Stimulated activated memory B cell treated with anti-CD40 and anti-IgM and Interleukin-4, amounts not matched to agents 10 μg/mL and 1 μg/mL and 100 μg/mL, for 72 hours (primary cell): ENCODE results near the gene MEIS1.

Experiments used
- ATAC-seq: fragments of 150-1000 bp; cut with Tn5 transposase; 2 replicates; pipeline ENCODE4 v1.10.0; 2021
- H3K27ac Mint-ChIP-seq: one replicate; pipeline ENCODE4 v1.8.0; 2022; ENCODE audit warnings: mild to moderate bottlenecking, mixed read lengths
- H3K27me3 Mint-ChIP-seq: one replicate; pipeline ENCODE4 v1.8.0; 2022; ENCODE audit warnings: mixed read lengths
- H3K36me3 Mint-ChIP-seq: one replicate; pipeline ENCODE4 v1.8.0; 2022; ENCODE audit warnings: mixed read lengths
- H3K4me1 Mint-ChIP-seq: one replicate; pipeline ENCODE4 v1.8.0; 2022; ENCODE audit warnings: mixed read lengths
- H3K4me3 Mint-ChIP-seq: one replicate; pipeline ENCODE4 v1.8.0; 2022; ENCODE audit warnings: mild to moderate bottlenecking, moderate library complexity, mixed read lengths
- H3K9me3 Mint-ChIP-seq: one replicate; pipeline ENCODE4 v1.8.0; 2022; ENCODE audit warnings: mixed read lengths

MEIS1 gene

DNA sequence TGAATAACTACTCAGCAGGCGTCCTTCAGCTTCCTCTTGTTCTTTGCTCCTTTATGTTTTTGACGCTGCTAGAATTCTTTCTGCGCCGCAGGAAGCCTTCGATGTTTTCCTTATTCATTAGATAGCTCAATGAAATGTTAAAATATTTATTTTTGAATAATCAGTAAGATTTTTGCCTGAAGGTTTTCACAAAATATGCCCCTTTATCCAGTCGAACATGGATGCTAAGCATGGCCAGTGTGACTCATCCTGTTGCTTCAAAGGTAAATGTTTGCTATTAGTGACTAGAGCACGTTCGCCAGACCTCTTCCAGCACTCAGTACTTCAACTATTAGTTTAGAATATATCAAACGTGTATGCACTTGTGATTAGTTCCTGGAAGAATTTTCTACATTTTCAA lies 7.6 kb upstream of the MEIS1 start:
- ATAC-seq: no peak
- peaks cover 58% of the 10 kb centered on the region for H3K27me3 Mint-ChIP-seq

GRCh38 chr2:66428986-66429612 lies 5.8 kb upstream of the MEIS1 start:
- Mint-ChIP-seq H3K27ac (no peak overlapping the region), H3K4me3 (no peak overlapping the region), H3K27me3 (peaks cover 76% of the 10 kb centered on the region), H3K36me3 (no peaks in the 10 kb centered on the region), H3K9me3 (no peaks in the 10 kb centered on the region), H3K4me1 (peaks cover 18% of the 10 kb centered on the region)
- ATAC-seq: no peak

More for the DNA sequence above, 7.6 kb upstream of the MEIS1 start:
- Mint-ChIP-seq H3K9me3 (no peaks in the 10 kb centered on the region), H3K27ac (no peak overlapping the region), H3K4me3 (no peak overlapping the region), H3K4me1 (peaks cover 1% of the 10 kb centered on the region), H3K36me3 (no peaks in the 10 kb centered on the region)

DNA sequence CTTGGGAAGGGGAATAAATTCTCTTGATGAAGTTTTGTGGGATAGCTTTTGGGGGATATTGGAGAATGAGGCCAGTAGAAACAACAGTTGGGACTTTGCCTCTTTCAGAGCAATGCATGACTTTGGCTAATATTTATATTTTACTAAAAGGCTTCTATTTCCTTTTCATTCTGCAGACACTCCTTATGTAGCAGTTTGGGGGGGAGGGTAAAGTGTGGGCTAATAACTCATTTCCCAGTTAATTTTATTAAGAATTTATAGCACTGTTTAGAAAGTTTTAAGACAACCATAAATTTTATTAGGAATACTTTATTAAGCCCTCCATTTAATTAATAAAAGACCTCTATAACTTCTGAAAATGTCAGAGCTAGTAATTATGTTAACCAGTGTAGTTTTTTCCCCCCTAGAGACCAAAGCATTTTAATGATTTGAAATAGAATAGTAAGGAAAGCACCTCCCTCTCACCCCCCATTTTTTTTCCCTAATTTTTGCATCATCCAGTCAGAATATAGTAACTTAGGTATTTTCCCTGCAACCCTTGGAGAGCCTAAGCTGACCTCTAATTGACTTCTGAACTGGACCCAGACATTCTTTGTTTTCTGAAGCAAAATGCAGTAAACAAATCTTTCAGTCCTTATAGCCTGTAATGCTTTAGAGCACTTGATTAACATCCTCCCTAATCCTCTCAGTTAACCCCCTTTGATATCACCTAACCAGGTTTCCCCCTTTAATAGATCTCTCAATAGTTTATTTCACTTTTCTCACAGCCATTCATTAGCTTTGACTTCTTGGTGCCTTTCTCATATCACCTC lies 5.0 kb upstream of the MEIS1 start:
- Mint-ChIP-seq H3K4me1 (peaks cover 26% of the 10 kb centered on the region), H3K4me3 (no peak overlapping the region), H3K36me3 (no peaks in the 10 kb centered on the region), H3K27ac (no peak overlapping the region), H3K9me3 (no peaks in the 10 kb centered on the region), H3K27me3 (peaks cover 77% of the 10 kb centered on the region)
- no peak for ATAC-seq

GRCh38 chr2:66430505-66431273 lies 4.2 kb upstream of the MEIS1 start:
- H3K4me1 Mint-ChIP-seq: peaks cover 34% of the 10 kb centered on the region
- peaks cover 77% of the 10 kb centered on the region for H3K27me3 Mint-ChIP-seq
- no peak overlapping the region for H3K27ac Mint-ChIP-seq
- H3K9me3 Mint-ChIP-seq: no peaks in the 10 kb centered on the region
- H3K4me3 Mint-ChIP-seq: no peak overlapping the region
- no peak for ATAC-seq
- H3K36me3 Mint-ChIP-seq: no peaks in the 10 kb centered on the region

- Mint-ChIP-seq H3K27me3 (peaks cover 75% of the 10 kb centered on the region), H3K4me3 (no peak overlapping the region)
Observed at GRCh38 chr2:66431274-66431642, 3.7 kb upstream of the MEIS1 start.

DNA sequence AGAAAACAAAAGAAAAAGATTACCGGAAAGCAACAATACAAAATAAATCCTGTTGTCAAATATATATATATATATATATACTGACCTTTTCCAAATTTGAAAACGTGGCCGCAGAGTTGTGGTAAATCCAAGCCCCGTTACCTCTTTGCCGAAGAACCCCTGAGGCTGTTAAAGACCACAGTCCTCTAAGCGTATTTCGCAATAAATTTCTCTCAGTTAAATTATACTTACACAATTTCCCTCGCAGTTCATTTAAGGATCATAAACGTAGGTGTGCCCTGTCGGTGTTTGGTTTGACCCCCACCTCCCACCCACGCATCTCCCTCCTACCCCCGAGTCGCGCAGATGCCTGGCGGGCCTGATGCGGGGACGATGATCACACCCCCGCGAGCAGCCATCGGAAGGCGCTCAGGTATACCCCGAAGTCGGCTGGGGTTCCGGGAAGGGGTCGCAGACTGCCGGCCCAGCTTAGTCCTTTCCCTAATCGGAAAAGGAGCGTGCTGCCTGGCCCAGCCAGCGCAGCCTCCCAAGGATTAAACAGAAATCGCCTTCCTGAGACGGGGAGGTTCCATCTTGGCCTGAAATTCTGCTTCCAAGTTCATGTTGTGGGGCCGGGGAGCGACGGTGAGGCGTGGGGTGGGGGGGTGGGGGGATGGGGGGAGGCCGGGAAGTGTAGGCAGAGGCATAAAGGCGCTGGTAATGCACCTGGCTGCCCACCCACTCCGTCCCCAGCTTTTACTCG lies 2.9 kb upstream of the MEIS1 start:
- Mint-ChIP-seq H3K27ac (no peak overlapping the region), H3K4me3 (no peak overlapping the region)
- no peak for ATAC-seq

More at GRCh38 chr2:66431274-66431642, 3.7 kb upstream of the MEIS1 start:
- no peak for ATAC-seq
- Mint-ChIP-seq H3K36me3 (no peaks in the 10 kb centered on the region), H3K9me3 (no peaks in the 10 kb centered on the region), H3K27ac (no peak overlapping the region), H3K4me1 (peaks cover 36% of the 10 kb centered on the region)

GRCh38 chr2:66432801-66433694 lies 1.9 kb upstream of the MEIS1 start:
- ATAC-seq: no peak
- H3K27ac Mint-ChIP-seq: no peak overlapping the region

More for the DNA sequence above, 2.9 kb upstream of the MEIS1 start:
- Mint-ChIP-seq H3K4me1 (peaks cover 36% of the 10 kb centered on the region), H3K36me3 (no peaks in the 10 kb centered on the region), H3K27me3 (peaks cover 75% of the 10 kb centered on the region), H3K9me3 (no peaks in the 10 kb centered on the region)

GRCh38 chr2:66433695-66433944 lies 1.3 kb upstream of the MEIS1 start:
- peak overlapping the region; percentile 77 for H3K4me3 Mint-ChIP-seq
- H3K27ac Mint-ChIP-seq: no peak overlapping the region
- ATAC-seq: no peak
- peaks cover 77% of the 10 kb centered on the region for H3K27me3 Mint-ChIP-seq
- no peaks in the 10 kb centered on the region for H3K36me3 Mint-ChIP-seq
- no peaks in the 10 kb centered on the region for H3K9me3 Mint-ChIP-seq
- H3K4me1 Mint-ChIP-seq: peaks cover 42% of the 10 kb centered on the region

More at GRCh38 chr2:66432801-66433694, 1.9 kb upstream of the MEIS1 start:
- H3K27me3 Mint-ChIP-seq: peaks cover 77% of the 10 kb centered on the region
- peak overlapping the region; percentile 77 for H3K4me3 Mint-ChIP-seq
- H3K9me3 Mint-ChIP-seq: no peaks in the 10 kb centered on the region
- H3K36me3 Mint-ChIP-seq: no peaks in the 10 kb centered on the region
- peaks cover 42% of the 10 kb centered on the region for H3K4me1 Mint-ChIP-seq

GRCh38 chr2:66433945-66434678 lies 813 bp upstream of the MEIS1 start:
- Mint-ChIP-seq H3K9me3 (no peaks in the 10 kb centered on the region), H3K27me3 (peaks cover 79% of the 10 kb centered on the region), H3K4me1 (peaks cover 42% of the 10 kb centered on the region), H3K27ac (no peak overlapping the region), H3K4me3 (peak overlapping the region; percentile 79), H3K36me3 (no peaks in the 10 kb centered on the region)
- no peak for ATAC-seq

DNA sequence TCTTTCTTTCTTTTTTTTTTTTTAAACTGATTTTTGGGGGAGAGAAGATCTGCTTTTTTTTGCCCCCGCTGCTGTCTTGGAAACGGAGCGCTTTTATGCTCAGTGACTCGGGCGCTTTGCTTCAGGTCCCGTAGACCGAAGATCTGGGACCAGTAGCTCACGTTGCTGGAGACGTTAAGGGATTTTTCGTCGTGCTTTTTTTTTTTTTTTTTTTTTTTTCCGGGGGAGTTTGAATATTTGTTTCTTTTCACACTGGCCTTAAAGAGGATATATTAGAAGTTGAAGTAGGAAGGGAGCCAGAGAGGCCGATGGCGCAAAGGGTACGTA lies 587 bp downstream of the MEIS1 start:
- peaks cover 52% of the 10 kb centered on the region for H3K4me1 Mint-ChIP-seq
- no peak overlapping the region for H3K27ac Mint-ChIP-seq
- H3K4me3 Mint-ChIP-seq: peak overlapping the region; percentile 79
- no peaks in the 10 kb centered on the region for H3K36me3 Mint-ChIP-seq
- H3K27me3 Mint-ChIP-seq: peaks cover 83% of the 10 kb centered on the region
- no peaks in the 10 kb centered on the region for H3K9me3 Mint-ChIP-seq
- ATAC-seq: no peak

DNA sequence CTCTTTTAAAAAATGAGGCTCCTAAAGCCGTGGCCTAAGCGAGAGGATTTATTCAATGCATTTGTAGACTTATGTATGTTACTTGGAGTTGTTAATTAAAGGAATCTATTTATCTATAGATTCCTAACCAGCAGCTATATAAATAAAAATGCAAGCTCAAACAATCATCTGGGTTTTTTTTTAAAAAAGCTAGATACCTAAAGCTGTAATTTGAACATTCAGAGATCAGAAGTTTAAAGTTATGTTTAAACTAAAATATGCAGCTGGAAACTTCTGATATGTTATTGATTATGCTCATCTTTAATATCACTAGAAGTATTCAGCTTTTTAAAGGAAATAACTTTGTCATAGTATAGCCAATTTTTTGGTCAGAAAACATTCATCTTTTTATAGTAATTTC lies 1.0 kb downstream of the MEIS1 start:
- Mint-ChIP-seq H3K4me1 (peaks cover 52% of the 10 kb centered on the region), H3K4me3 (no peak overlapping the region), H3K9me3 (no peaks in the 10 kb centered on the region), H3K27me3 (peaks cover 83% of the 10 kb centered on the region), H3K36me3 (no peaks in the 10 kb centered on the region), H3K27ac (no peak overlapping the region)
- no peak for ATAC-seq

- no peak for ATAC-seq
- Mint-ChIP-seq H3K36me3 (no peaks in the 10 kb centered on the region), H3K4me1 (peaks cover 52% of the 10 kb centered on the region), H3K9me3 (no peaks in the 10 kb centered on the region), H3K4me3 (no peak overlapping the region), H3K27me3 (peaks cover 85% of the 10 kb centered on the region), H3K27ac (no peak overlapping the region)
Observed at GRCh38 chr2:66436581-66437001, 1.7 kb downstream of the MEIS1 start.

- H3K4me1 Mint-ChIP-seq: peaks cover 52% of the 10 kb centered on the region
- ATAC-seq: no peak
- H3K9me3 Mint-ChIP-seq: no peaks in the 10 kb centered on the region
- no peak overlapping the region for H3K27ac Mint-ChIP-seq
- H3K36me3 Mint-ChIP-seq: no peaks in the 10 kb centered on the region
- no peak overlapping the region for H3K4me3 Mint-ChIP-seq
- peaks cover 88% of the 10 kb centered on the region for H3K27me3 Mint-ChIP-seq
Observed at GRCh38 chr2:66437109-66437690, 2.3 kb downstream of the MEIS1 start.
